Fibroblast of mammary gland (primary cell): Measurements from ENCODE around the gene NMRK1.

Source experiments
- DNase-seq: peaks from one replicate; pipeline ENCODE4 v3.0.0-alpha.2; 2010; ENCODE audit warnings: low read depth
- H3K4me3 ChIP-seq: 2 replicates; pipeline ENCODE4 v1.5.1; 2011; ENCODE audit warnings: low read depth, mild to moderate bottlenecking, low read length, moderate library complexity; ENCODE audit not compliant: control insufficient read depth
- TF ChIP-seq, protein P1 (sequence below): conservative IDR thresholded peaks from 2 replicates; pipeline ENCODE4 v1.5.1; 2011; ENCODE audit warnings: low read depth, low read length, inconsistent platforms; ENCODE audit not compliant: control insufficient read depth, insufficient read depth

The NMRK1 gene

DNA sequence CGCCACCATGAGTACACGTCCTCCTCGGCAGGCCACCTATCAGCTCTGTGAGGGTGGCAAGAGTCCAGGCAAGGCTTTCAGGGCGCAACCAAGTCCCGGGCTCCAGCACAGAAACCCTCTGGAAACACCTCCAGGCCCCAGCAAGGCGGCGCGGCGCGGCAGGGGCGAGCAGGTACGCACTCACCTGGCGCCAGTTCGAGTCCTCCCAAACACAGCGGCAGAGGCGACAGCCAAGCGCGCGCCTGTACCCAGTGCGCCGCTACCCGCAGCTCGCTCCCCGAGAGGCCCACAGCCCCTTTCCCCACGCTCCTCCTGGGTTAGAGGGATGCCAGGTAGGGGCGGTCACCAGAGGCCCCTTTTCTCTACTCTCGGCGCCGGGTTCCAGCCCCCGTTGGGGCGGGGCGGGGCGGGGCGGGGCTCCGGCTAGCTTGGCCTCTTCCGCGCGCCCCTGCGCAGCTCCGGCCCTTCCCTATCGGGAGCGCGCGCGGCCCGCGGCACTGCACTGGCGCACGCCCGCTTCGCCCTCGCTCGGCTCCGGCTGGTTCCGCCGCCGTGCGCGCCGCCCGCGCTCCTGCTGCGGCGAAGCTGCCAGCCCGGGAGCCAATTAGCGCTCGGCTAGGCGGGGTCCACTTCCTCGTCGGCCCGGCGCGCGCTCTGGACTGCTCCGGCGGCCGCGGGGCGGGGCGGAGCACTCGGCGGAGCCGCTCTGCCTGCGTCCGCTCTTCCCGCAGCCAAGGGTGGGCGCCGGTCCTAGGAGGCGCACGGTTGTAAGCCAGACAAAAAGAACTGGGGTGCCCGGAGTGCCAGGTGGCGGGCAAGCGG, at the start of gene NMRK1, which contains the start of gene OSTF1:
Gene NMRK1 (minus strand): TSS at position 332 of the 822 bp plus-strand sequence. CDS start 5,040 bp downstream, outside the sequence.
Gene OSTF1 (plus strand): TSS at position 691 of the 822 bp plus-strand sequence. CDS start 179 bp downstream, outside the sequence.
- H3K4me3 ChIP-seq: peak within 1 kb of the TSS; percentile 90
- TF ChIP-seq, protein P1, sequence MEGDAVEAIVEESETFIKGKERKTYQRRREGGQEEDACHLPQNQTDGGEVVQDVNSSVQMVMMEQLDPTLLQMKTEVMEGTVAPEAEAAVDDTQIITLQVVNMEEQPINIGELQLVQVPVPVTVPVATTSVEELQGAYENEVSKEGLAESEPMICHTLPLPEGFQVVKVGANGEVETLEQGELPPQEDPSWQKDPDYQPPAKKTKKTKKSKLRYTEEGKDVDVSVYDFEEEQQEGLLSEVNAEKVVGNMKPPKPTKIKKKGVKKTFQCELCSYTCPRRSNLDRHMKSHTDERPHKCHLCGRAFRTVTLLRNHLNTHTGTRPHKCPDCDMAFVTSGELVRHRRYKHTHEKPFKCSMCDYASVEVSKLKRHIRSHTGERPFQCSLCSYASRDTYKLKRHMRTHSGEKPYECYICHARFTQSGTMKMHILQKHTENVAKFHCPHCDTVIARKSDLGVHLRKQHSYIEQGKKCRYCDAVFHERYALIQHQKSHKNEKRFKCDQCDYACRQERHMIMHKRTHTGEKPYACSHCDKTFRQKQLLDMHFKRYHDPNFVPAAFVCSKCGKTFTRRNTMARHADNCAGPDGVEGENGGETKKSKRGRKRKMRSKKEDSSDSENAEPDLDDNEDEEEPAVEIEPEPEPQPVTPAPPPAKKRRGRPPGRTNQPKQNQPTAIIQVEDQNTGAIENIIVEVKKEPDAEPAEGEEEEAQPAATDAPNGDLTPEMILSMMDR: no peak
- DNase-seq: peak; percentile 93

DNA sequence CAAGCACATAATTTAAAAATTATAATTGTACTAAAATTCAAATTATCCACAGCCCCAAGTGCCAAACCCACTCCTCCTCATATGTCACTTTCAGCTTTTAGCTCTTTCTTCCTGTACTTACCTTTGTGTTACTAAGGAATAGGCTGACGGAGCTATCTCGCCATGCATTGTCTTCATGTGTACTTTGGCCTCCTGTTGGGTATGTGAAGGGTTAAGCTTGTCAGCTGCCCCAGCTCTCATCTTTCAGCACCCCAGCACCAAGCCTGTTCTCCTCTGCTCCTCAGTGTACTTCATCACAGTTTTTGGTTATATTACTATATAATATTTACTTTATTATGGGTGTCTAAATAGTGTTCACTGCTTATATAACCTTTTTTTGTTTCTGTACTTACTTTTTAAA, 46.5 kb upstream of the NMRK1 start:
- no peak overlapping the region for H3K4me3 ChIP-seq
- DNase-seq: no peak
- TF ChIP-seq, protein P1: no peak

GRCh38 chr9:75133396-75133795, 45.4 kb upstream of the NMRK1 start:
- DNase-seq: no peak
- no peak overlapping the region for H3K4me3 ChIP-seq
- TF ChIP-seq, protein P1: no peak

- DNase-seq: no peak
- H3K4me3 ChIP-seq: no peak overlapping the region
- TF ChIP-seq, protein P1: no peak
These were observed 44.3 kb upstream of the NMRK1 start for GRCh38 chr9:75132244-75132643.

- H3K4me3 ChIP-seq: no peak overlapping the region
- DNase-seq: no peak
- TF ChIP-seq, protein P1: no peak
These were observed 43.7 kb upstream of the NMRK1 start for GRCh38 chr9:75131700-75132099.

GRCh38 chr9:75130621-75131230, 42.8 kb upstream of the NMRK1 start:
- no peak overlapping the region for H3K4me3 ChIP-seq
- TF ChIP-seq, protein P1: no peak
- DNase-seq: peak; percentile 9
